GM18907 (cell line): ENCODE results near the gene OR2T10.
"Not testable (repeated sequence)": the region's sequence is repeated elsewhere in the genome, so short reads cannot be mapped to it uniquely, and the experiment has no call there.

Experiments
- ATAC-seq: cut with Tn5 transposase; IDR thresholded peaks from one replicate; pipeline ENCODE4 v1.9.1; 2021; ENCODE audit warnings: mild to moderate bottlenecking, moderate library complexity; ENCODE audit not compliant: unreplicated experiment

OR2T10 gene

GRCh38 chr1:248597589-248597988 is at the start of gene OR2T10:
Gene OR2T10 (minus strand): TSS chr1:248597700. CDS start chr1:248593768, 3,932 bp downstream.
- ATAC-seq = no peak

- ATAC-seq = not testable (repeated sequence)
These were observed 47.7 kb upstream of the OR2T10 start, which contains the start of gene OR2T35 for GRCh38 chr1:248645178-248645577. Gene OR2T35 (minus strand): TSS chr1:248645278. CDS start chr1:248639258, 6,020 bp downstream.

GRCh38 chr1:248642971-248643651 is 45.6 kb upstream of the OR2T10 start:
- peak; percentile 85 for ATAC-seq

GRCh38 chr1:248641583-248641982 is 44.1 kb upstream of the OR2T10 start:
- not testable (repeated sequence) for ATAC-seq

GRCh38 chr1:248640906-248641305 is 43.4 kb upstream of the OR2T10 start:
- ATAC-seq = peak; percentile 47

- ATAC-seq = peak; percentile 40
These were observed 42.2 kb upstream of the OR2T10 start for GRCh38 chr1:248639652-248640051.

- ATAC-seq = not testable (repeated sequence)
These were observed 39.1 kb upstream of the OR2T10 start for GRCh38 chr1:248636612-248637011.

GRCh38 chr1:248634991-248635390 is 37.5 kb upstream of the OR2T10 start, which contains the start of gene OR2T11:
Gene OR2T11 (minus strand): TSS chr1:248635091. CDS start chr1:248627128, 7,963 bp downstream.
- ATAC-seq = not testable (repeated sequence)

- no peak for ATAC-seq
These were observed 34.0 kb upstream of the OR2T10 start for GRCh38 chr1:248631354-248632008.

- no peak for ATAC-seq
These were observed 33.1 kb upstream of the OR2T10 start for GRCh38 chr1:248630551-248630950.

GRCh38 chr1:248627971-248628844 is 30.7 kb upstream of the OR2T10 start:
- peak; percentile 73 for ATAC-seq

- no peak for ATAC-seq
These were observed 28.5 kb upstream of the OR2T10 start for GRCh38 chr1:248625971-248626370.

GRCh38 chr1:248625166-248625565 is 27.7 kb upstream of the OR2T10 start:
- ATAC-seq = no peak

- ATAC-seq = peak; percentile 98
These were observed 25.1 kb upstream of the OR2T10 start for GRCh38 chr1:248622570-248623001.

- ATAC-seq = no peak
These were observed 24.3 kb upstream of the OR2T10 start for GRCh38 chr1:248621770-248622169.

- ATAC-seq = no peak
These were observed 21.4 kb upstream of the OR2T10 start for GRCh38 chr1:248618878-248619277.

- no peak for ATAC-seq
These were observed 20.6 kb upstream of the OR2T10 start for GRCh38 chr1:248618119-248618518.

GRCh38 chr1:248613742-248614141 is 16.2 kb upstream of the OR2T10 start:
- ATAC-seq = no peak

- no peak for ATAC-seq
These were observed 14.4 kb upstream of the OR2T10 start for GRCh38 chr1:248611883-248612414.

- ATAC-seq = no peak
These were observed 12.8 kb upstream of the OR2T10 start for GRCh38 chr1:248610301-248610700.

GRCh38 chr1:248599396-248599795 is 1.9 kb upstream of the OR2T10 start:
- ATAC-seq = no peak
